IPS-18a (cell line): ENCODE results near the gene RCCD1.

Experiments used
- H3K27ac ChIP-seq: one replicate; pipeline ENCODE4 v1.5.1; 2013; ENCODE audit warnings: low read length
- H3K27me3 ChIP-seq: one replicate; pipeline ENCODE4 v1.6.1; 2013; ENCODE audit warnings: mild to moderate bottlenecking, low read length; ENCODE audit not compliant: control insufficient read depth, insufficient read depth
- H3K36me3 ChIP-seq: one replicate; pipeline ENCODE4 v1.6.1; 2013; ENCODE audit warnings: low read depth, low read length; ENCODE audit not compliant: control insufficient read depth
- H3K4me1 ChIP-seq: one replicate; pipeline ENCODE4 v1.6.1; 2013; ENCODE audit warnings: low read depth, low read length; ENCODE audit not compliant: control insufficient read depth
- H3K4me3 ChIP-seq: one replicate; pipeline ENCODE4 v1.5.1; 2013; ENCODE audit warnings: low read length
- H3K9ac ChIP-seq: one replicate; pipeline ENCODE4 v1.6.1; 2013; ENCODE audit warnings: mild to moderate bottlenecking, low read length, moderate library complexity
- H3K9me3 ChIP-seq: one replicate; pipeline ENCODE4 v1.6.1; 2013; ENCODE audit warnings: low read depth, low read length; ENCODE audit not compliant: control insufficient read depth

Gene RCCD1

DNA sequence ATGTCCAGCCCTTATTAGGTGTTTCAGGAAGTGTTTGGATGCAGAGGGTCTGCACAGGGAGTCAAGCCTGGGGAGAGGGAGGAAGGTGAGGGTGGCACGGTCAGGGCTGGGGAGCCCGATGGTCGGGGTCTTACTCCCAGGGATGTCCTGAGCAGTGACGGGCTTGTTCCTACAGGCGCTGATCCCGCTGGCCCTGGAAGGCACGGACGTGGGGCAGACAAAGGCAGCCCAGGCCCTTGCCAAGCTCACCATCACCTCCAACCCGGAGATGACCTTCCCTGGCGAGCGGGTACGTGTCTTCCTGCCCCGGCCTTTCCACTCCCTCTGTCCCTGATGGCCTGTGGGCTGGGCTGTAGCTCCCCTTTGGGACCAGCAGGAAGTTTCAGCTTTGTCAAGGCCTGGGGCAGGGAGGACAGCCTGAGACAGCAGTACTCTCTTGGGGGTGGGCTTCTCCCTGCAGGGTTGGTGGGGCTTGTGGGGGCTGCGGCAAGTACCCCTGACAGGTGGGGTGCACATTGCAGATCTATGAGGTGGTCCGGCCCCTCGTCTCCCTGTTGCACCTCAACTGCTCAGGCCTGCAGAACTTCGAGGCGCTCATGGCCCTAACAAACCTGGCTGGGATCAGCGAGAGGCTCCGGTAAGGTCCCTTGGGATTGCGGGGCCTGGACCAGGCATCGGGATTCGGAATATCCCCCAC is 4.6 kb upstream of the RCCD1 start:
- Histone ChIP-seq H3K27me3 (no peaks in the 10 kb centered on the region), H3K4me3 (no peak overlapping the region), H3K4me1 (no peaks in the 10 kb centered on the region), H3K9ac (no peak overlapping the region), H3K27ac (no peak overlapping the region), H3K36me3 (peaks cover 58% of the 10 kb centered on the region), H3K9me3 (no peaks in the 10 kb centered on the region)

DNA sequence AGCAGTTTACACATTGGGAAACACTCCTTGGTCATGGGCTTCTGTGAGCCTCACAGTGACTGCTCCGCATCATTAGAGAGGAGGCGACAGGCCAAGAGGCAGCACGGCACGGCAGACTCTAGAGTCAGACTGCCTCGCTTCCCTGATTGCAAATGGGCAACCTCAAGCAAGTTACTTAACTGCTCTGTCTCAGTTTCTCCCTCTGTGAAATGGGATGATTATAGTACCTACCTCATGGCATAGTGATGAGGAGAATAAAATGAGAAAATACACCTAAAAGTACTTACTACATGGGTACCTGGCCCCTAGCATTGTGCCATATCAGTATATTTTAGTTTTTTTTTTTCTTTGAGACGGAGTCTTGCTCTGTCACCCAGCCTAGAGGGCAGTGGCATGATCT is 4.0 kb upstream of the RCCD1 start:
- H3K27me3 ChIP-seq: no peaks in the 10 kb centered on the region
- no peak overlapping the region for H3K4me3 ChIP-seq
- H3K9ac ChIP-seq: no peak overlapping the region
- H3K36me3 ChIP-seq: peaks cover 54% of the 10 kb centered on the region
- H3K27ac ChIP-seq: no peak overlapping the region
- no peaks in the 10 kb centered on the region for H3K4me1 ChIP-seq
- no peaks in the 10 kb centered on the region for H3K9me3 ChIP-seq

DNA sequence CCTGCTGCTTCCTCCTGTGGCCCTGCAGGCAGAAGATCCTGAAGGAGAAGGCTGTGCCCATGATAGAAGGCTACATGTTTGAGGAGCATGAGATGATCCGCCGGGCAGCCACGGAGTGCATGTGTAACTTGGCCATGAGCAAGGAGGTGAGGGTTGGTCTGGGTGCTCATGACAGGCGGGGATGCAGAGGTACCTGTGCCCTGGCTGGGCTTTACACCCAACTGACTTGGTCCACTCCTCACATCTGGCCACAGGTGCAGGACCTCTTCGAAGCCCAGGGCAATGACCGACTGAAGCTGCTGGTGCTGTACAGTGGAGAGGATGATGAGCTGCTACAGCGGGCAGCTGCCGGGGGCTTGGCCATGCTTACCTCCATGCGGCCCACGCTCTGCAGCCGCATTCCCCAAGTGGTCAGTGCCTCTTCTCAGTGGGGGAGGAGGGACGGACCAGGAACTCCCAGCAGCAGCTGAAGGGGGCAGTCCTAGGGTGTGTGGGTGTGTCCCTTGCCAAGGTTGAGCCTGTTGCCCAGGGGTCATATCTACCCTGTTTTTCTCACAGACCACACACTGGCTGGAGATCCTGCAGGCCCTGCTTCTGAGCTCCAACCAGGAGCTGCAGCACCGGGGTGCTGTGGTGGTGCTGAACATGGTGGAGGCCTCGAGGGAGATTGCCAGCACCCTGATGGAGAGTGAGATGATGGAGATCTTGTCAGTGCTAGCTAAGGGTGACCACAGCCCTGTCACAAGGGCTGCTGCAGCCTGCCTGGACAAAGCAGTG is 1.6 kb upstream of the RCCD1 start:
- no peaks in the 10 kb centered on the region for H3K9me3 ChIP-seq
- H3K4me1 ChIP-seq: peaks cover 7% of the 10 kb centered on the region
- H3K27me3 ChIP-seq: no peaks in the 10 kb centered on the region
- H3K4me3 ChIP-seq: no peak overlapping the region
- H3K9ac ChIP-seq: no peak overlapping the region
- no peak overlapping the region for H3K27ac ChIP-seq
- peaks cover 38% of the 10 kb centered on the region for H3K36me3 ChIP-seq

DNA sequence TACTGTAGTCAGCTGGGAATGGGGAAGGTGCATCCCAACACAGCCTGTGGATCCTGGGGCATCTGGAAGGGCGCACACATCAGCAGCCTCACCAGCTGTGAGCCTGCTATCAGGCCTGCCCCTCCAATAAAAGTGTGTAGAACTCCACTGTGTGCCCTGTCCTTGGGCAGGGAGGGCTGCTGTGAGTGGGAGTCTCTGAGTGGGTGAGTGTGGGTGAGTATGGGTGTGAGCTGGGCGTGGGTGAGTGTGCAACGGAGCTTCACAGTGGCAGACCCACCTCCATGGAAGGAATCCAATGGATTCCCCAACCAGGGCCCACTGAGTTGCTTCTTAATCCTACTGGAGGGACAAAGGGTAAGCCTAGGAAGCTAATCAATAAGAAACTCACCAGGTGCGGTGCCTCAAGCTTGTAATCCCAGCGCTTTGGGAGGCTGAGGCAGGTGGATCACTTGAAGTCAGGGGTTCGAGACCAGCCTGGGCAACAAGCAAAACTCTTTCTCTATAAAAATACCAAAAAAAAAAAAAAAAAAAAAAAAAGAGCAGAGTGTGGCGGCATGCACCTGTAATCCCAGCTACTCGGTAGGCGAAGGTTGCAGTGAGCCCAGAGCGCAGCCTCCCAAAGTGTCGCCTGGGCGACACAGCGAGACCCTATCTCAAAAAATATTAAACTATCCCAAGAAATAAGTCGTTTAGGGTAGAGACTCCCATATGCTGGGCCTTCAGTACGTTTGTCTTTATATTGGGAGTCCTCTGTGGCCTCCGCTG is 555 bp upstream of the RCCD1 start:
- Histone ChIP-seq H3K36me3 (peaks cover 31% of the 10 kb centered on the region), H3K4me3 (peak overlapping the region; percentile 71), H3K4me1 (peaks cover 7% of the 10 kb centered on the region), H3K27ac (no peak overlapping the region), H3K9me3 (no peaks in the 10 kb centered on the region), H3K27me3 (no peaks in the 10 kb centered on the region), H3K9ac (no peak overlapping the region)

DNA sequence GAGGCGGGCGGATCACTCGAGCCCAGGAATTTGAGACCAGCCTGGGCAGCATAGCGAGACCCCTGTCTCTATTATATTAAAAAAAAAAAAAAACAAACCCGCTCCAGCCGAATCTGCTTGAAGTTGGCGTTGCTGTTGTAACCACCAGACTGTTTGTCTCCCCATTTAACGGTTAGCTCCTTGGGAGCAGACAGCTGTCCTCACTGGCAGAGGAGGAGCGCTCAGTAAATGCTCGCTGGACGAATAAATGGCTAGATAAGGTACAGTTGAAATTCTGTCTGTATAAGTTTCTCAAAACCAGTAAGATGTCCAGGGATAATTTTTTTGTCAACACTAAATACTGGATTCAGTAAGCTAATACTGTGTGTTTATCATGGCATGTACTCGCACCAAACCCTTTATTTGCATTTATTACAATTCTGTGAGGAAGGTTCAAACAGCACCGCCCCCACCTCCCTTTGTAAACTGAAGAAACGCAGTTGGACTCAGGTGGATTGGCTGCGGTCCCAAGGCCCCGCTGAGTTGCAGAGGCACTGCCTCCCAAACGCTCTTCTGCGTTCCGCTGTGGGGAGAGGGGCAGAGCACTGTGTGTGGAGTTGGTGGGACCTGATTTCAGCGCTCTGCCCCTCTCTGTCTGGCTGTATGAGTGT is 1.1 kb downstream of the RCCD1 start:
- Histone ChIP-seq H3K36me3 (peaks cover 21% of the 10 kb centered on the region), H3K27me3 (no peaks in the 10 kb centered on the region), H3K27ac (no peak overlapping the region), H3K4me1 (peaks cover 7% of the 10 kb centered on the region), H3K9ac (peak overlapping the region; percentile 86), H3K4me3 (peak overlapping the region; percentile 71), H3K9me3 (no peaks in the 10 kb centered on the region)

DNA sequence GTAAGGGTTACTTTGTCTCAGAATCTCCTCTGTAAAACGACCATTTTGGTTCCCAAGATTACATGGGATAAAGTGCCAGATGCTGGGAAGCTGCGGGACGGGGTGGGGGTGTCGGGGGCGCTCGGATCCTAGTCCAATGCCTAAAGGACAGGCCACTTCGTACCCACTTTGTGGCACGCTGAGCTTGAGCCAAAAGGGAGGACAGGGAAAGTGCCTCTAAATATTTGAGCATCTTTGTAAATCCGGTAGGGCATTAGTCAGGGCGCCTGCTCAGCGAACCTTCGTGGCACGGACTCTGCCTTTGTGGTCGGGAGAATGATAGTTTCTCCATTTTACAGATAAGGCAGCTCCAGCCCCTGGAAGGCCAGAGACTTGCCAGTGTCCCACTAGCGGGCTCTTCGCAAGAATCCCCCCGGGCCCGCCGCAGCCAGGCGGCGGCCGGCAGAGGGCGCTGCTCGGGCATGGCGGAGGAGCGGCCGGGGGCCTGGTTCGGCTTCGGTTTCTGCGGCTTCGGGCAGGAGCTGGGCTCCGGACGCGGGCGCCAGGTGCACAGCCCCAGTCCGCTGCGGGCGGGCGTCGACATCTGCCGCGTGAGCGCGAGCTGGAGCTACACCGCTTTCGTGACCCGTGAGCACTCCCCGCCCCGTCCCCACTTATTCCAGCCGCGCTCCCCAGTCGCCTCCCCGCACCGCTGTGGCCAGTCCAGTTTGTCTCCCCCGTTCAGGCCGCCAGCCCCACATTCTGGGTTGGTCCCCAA is 1.8 kb downstream of the RCCD1 start:
- Histone ChIP-seq H3K4me3 (peak overlapping the region; percentile 68), H3K27me3 (no peaks in the 10 kb centered on the region), H3K9ac (peak overlapping the region; percentile 61), H3K27ac (no peak overlapping the region), H3K9me3 (no peaks in the 10 kb centered on the region), H3K4me1 (peaks cover 7% of the 10 kb centered on the region), H3K36me3 (peaks cover 21% of the 10 kb centered on the region)

DNA sequence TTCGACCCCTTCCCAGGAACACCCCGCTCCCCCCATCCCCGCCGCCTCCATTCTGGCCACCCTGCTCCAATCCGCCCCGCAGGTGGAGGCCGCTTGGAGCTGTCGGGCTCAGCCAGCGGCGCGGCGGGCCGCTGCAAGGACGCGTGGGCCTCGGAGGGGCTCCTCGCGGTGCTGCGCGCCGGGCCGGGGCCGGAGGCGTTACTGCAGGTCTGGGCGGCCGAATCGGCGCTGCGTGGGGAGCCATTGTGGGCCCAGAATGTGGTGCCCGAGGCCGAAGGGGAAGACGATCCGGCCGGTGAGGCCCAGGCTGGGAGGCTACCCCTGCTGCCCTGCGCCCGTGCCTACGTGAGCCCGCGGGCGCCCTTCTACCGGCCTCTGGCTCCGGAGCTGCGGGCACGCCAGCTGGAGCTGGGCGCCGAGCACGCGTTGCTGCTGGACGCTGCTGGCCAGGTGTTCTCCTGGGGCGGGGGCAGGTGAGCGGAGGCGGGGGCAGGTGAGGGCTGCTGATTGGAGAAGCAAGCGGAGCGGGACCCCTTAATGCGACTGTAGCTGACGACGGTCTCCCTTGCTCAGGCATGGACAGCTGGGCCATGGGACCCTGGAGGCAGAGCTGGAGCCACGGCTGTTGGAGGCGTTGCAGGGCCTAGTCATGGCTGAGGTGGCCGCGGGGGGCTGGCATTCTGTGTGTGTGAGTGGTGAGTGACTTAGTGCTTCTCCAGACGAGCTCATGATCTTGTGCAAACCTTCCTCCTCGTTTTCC is 2.5 kb downstream of the RCCD1 start:
- Histone ChIP-seq H3K27me3 (no peaks in the 10 kb centered on the region), H3K4me3 (peak overlapping the region; percentile 68), H3K36me3 (peaks cover 17% of the 10 kb centered on the region), H3K9me3 (no peaks in the 10 kb centered on the region), H3K9ac (peak overlapping the region; percentile 61), H3K27ac (no peak overlapping the region), H3K4me1 (peaks cover 7% of the 10 kb centered on the region)

DNA sequence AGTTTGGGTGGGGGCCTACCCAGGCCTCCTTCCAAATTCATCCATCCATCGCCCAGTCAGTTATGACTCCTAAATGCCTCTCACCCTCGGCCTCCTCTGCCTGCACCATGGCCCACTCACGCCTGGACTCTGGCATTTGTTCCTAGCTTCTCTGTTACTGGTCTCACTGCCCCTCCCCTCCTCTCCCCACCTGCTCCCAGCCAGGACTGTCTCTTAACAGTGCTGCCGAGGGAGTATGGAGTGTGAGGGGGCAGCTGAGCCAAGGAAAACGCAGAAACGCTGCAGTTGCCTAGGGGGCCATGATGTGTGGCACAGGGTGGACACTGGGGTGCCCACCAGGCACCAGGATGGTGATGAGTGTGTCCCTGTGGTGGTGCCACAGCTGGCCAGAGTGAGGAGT is 3.1 kb downstream of the RCCD1 start:
- H3K4me1 ChIP-seq: peaks cover 7% of the 10 kb centered on the region
- peaks cover 15% of the 10 kb centered on the region for H3K36me3 ChIP-seq
- H3K27ac ChIP-seq: no peak overlapping the region
- peak overlapping the region; percentile 68 for H3K4me3 ChIP-seq
- H3K9me3 ChIP-seq: no peaks in the 10 kb centered on the region
- H3K9ac ChIP-seq: no peak overlapping the region
- no peaks in the 10 kb centered on the region for H3K27me3 ChIP-seq

DNA sequence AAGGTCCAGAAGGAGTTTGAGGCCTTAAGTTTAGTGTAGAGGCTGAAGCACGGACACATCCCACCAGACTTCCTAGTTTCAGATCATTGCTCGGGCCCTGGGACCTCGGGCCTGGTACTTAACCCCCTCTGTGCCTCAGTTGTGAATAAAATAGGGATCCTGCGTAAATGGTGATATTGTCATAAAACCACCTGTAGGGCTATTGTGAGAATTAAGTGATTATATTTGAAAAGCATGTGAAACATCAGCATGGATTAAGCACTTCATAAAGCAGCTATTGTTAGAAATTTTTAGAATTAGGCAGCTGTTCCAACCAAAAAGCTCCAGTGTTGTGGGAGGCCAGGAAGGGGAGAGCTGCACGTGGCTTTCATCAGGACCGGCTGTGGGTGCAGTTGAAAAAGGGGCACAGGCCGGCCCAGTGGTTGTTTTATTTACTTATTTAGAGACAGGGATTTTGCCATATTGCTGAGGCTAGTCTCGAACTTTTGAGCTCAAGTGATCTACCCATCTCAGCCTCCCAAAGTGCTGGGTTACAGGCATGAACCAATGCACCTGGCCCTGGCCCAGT is 4.4 kb downstream of the RCCD1 start:
- Histone ChIP-seq H3K9me3 (no peaks in the 10 kb centered on the region), H3K36me3 (peaks cover 13% of the 10 kb centered on the region), H3K4me1 (peaks cover 7% of the 10 kb centered on the region), H3K4me3 (no peak overlapping the region), H3K27me3 (no peaks in the 10 kb centered on the region), H3K9ac (no peak overlapping the region), H3K27ac (no peak overlapping the region)

DNA sequence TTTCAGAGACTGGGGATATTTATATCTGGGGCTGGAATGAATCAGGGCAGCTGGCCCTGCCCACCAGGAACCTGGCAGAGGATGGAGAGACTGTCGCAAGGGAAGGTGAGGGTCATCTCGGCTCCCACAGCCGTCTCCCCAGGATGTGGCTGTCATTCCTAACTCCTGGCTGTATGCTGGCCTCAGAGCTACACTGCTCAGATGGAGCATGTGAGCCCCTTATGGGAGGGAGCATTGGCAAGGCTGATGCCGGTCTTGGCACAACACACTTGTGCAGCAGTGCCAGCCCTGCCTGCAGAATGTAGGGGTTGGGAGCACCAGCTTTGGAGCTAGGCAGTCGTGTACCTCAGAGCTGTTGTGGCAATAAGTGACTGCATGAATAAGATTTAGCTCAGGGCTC is 5.2 kb downstream of the RCCD1 start:
- H3K9ac ChIP-seq: no peak overlapping the region
- H3K36me3 ChIP-seq: peaks cover 14% of the 10 kb centered on the region
- no peaks in the 10 kb centered on the region for H3K27me3 ChIP-seq
- H3K4me1 ChIP-seq: peaks cover 7% of the 10 kb centered on the region
- H3K9me3 ChIP-seq: no peaks in the 10 kb centered on the region
- no peak overlapping the region for H3K4me3 ChIP-seq
- H3K27ac ChIP-seq: no peak overlapping the region
